Sigmoid colon (tissue), 7 donors: ENCODE results near the gene ARNT2. TPM values are rescaled to one million over a fixed set of nuclear protein-coding genes. Genes with fewer than 3 reads are reported as not detected.
A peak's percentile ranks its signal among the peaks of the same experiment; 100 is the strongest.

Experiments used
- DNase-seq: peaks from one replicate; pipeline ENCODE4 v3.0.0-alpha.2; 2019
- H3K27ac ChIP-seq, 4 donors: fragments of 200-600 bp; sonication (generic); one replicate each; pipeline ENCODE4 v1.5.1; 2016 to 2019; ENCODE audit warnings: mild to moderate bottlenecking in 1 of 4
- H3K27me3 ChIP-seq, 3 donors: fragments of 200-600 bp; sonication (generic); one replicate each; pipeline ENCODE4 v1.5.1; 2019; ENCODE audit warnings: mild to moderate bottlenecking in 1 of 3
- H3K36me3 ChIP-seq, 4 donors: fragments of 200-600 bp; sonication (generic); one replicate each; pipeline ENCODE4 v1.5.1; 2016 to 2019
- H3K4me1 ChIP-seq, 4 donors: fragments of 200-600 bp; sonication (generic); one replicate each; pipeline ENCODE4 v1.5.1; 2017 to 2019
- H3K4me3 ChIP-seq, 4 donors: fragments of 200-600 bp; sonication (generic); one replicate each; pipeline ENCODE4 v1.5.1; 2017 to 2019; ENCODE audit warnings: mild to moderate bottlenecking in 2 of 4, moderate library complexity in 1 of 4
- H3K9me3 ChIP-seq, 4 donors: fragments of 200-600 bp in 3 of 4; sonication (generic) in 3 of 4; one replicate each; pipeline versions ENCODE4 v1.5.1 to v1.6.1; 2013 to 2019
- EP300 ChIP-seq, 4 donors: sonication (generic); formaldehyde crosslinking; IDR thresholded peaks; one replicate each; pipeline ENCODE4 v1.6.1; 2017; ENCODE audit warnings: antibody characterized with exemption in 4 of 4
- POLR2A ChIP-seq, 2 donors: fragments of 450-650 bp; IDR thresholded peaks; one replicate each; pipeline ENCODE4 v1.6.1; 2016; ENCODE audit warnings: antibody characterized with exemption in 2 of 2, mild to moderate bottlenecking in 2 of 2, moderate library complexity in 2 of 2
- POLR2AphosphoS5 ChIP-seq, 4 donors: sonication (generic); formaldehyde crosslinking; IDR thresholded peaks; one replicate each; pipeline ENCODE4 v1.6.1; 2017; ENCODE audit warnings: antibody characterized with exemption in 4 of 4
- WGBS, 2 donors: extraction: QIAGEN DNeasy Blood & Tissue Kit; methylation state at CpG; one replicate each; pipeline ENCODE4 v1.1.7; 2013; 5-methylcytosine and 5-hydroxymethylcytosine counted together
- intact Hi-C: fragments of 100-400 bp; cut with DNase I; formaldehyde crosslinking; loops from one replicate; pipeline ENCODE4 v1.15.1; 2023
- polyA plus RNA-seq, 3 donors: library from polyadenylated mRNA; stranded (reverse); fragments of 200-250 nt; gene quantifications; one replicate each; pipeline ENCODE4 v1.2.3, GENCODE V29; 2013
- total RNA-seq, 4 donors: library from RNA; depleted of rRNA; stranded (reverse); fragments of >200 nt; gene quantifications; one replicate each; pipeline ENCODE4 v1.1.0, GENCODE V29; 2016
- TF ChIP-seq, protein P1 (sequence below), 4 experiments: fragments of 450-650 bp in 3 of 4; fragments of 200-600 bp in 1 of 4; IDR thresholded peaks; one replicate each; pipeline ENCODE4 v1.5.1; 2016 to 2019; ENCODE audit warnings: antibody characterized with exemption in 4 of 4, mild to moderate bottlenecking in 3 of 4, moderate library complexity in 2 of 4
- donor health status: healthy with polysubstance abuse.
- donor health status: Bipolar disorder and iron deficiency.
- donor health status: healthy.

Gene ARNT2
- total and polyA plus RNA-seq, 7 donors, result 1.2 to 16.1 (median 4.3) TPM

DNA sequence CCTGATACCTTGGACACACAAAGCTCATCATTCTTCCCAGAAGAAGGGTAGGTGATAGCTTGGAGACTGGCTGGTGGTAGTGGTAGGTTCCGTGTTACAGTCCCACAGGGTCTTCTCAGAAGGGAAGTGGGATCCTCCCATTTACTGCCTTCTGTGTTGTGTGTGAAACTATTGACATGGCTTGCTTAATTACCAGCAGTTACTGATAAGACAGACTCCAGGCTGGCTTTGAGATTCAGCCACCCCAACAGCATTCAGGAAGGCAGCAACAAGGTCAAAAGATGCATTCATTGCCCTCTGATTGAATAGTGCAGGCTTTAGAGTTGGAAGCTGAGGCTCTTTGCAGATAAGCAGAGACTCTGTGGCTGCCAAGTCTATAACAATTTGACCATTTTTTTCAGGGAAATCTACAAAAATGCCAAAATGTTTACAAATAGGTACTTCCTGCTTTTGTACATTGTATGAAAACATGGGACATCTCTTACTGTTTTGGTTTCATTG, 7.7 kb downstream of the ARNT2 start:
- no peak for DNase-seq
- no peaks in the 10 kb centered on the region for H3K27me3 ChIP-seq
- H3K9me3 ChIP-seq, result no peaks in the 10 kb centered on the region
- H3K27ac ChIP-seq, result no peak overlapping the region
- H3K4me3 ChIP-seq, result no peak overlapping the region
- 15 to 60% methylated on average over 1 of the region's 1 CpG for WGBS, 2 donors
- no peaks in the 10 kb centered on the region for H3K36me3 ChIP-seq
- no peak for TF ChIP-seq POLR2AphosphoS5 (IDR thresholded peaks at IDR 0.05)
- TF ChIP-seq, protein P1, sequence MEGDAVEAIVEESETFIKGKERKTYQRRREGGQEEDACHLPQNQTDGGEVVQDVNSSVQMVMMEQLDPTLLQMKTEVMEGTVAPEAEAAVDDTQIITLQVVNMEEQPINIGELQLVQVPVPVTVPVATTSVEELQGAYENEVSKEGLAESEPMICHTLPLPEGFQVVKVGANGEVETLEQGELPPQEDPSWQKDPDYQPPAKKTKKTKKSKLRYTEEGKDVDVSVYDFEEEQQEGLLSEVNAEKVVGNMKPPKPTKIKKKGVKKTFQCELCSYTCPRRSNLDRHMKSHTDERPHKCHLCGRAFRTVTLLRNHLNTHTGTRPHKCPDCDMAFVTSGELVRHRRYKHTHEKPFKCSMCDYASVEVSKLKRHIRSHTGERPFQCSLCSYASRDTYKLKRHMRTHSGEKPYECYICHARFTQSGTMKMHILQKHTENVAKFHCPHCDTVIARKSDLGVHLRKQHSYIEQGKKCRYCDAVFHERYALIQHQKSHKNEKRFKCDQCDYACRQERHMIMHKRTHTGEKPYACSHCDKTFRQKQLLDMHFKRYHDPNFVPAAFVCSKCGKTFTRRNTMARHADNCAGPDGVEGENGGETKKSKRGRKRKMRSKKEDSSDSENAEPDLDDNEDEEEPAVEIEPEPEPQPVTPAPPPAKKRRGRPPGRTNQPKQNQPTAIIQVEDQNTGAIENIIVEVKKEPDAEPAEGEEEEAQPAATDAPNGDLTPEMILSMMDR (IDR thresholded peaks at IDR 0.05), result no peak
- TF ChIP-seq EP300 (IDR thresholded peaks at IDR 0.05), result no peak
- no peak for TF ChIP-seq POLR2A (IDR thresholded peaks at IDR 0.05)
- no peaks in the 10 kb centered on the region for H3K4me1 ChIP-seq
- intact Hi-C loops, result no loop called here

DNA sequence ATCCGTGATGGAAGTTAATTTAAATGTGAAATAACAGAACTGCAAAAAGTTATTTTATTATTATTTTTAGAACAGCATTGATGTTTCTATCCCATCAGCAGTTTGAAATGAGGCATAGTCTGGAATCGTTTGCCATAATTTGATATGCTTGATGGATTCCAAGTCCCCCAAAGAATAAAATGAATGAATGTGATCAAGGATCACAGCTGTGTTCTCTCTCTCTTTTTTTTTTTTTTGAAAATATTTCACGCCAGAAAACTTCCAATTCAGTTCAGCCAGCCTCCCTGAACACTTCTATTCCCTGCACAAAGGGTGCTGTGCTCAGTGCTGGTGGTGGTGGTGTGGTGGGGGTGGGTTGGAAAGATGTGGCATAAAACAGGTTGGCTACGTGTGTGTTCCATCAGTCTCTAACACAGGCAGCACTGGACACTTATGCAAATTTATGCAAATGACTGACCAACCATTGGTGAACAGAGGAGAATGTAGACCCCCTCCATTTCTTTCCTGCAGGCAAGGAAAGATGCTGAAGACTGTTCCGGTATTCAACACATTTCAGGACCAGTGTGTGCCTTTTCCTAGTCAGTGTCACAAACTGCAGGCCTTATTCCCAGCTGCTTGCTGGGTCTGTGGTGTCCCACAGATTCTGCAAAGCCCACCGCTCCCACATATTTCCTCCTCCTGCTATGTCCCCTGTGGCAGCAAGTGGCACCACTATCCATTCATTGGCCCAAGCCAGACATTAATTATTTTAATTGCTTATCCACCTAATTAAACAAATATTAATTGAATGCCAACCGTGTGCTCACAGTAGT, 10.6 kb downstream of the ARNT2 start:
- peaks cover 0 to 9% (median 8%) of the 10 kb centered on the region in 4 donors for H3K4me1 ChIP-seq
- 83 to 88% methylated on average over 7 of the region's 7 CpGs for WGBS, 2 donors

DNA sequence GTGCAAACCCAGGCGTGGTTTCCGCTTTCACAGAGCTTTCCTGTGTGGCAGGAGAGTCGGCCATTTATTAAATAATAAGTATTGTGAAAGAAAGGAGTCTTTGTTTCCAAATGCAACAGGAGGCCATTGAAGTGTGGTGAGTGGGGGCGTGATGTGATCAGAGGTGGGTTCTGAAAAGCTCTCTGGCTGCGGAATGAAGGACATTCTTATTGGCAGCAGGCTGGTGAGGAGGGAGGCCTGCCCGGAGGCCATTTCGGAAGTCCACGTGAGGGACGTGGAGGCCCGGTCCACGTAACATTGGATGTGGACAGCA, 11.1 kb downstream of the ARNT2 start:
- Histone ChIP-seq H3K4me3 (no peak overlapping the region), H3K9me3 (no peaks in the 10 kb centered on the region), H3K4me1 (peaks cover 0 to 14% (median 9%) of the 10 kb centered on the region in 4 donors), H3K27ac (no peak overlapping the region), H3K36me3 (no peaks in the 10 kb centered on the region), H3K27me3 (no peaks in the 10 kb centered on the region)
- intact Hi-C loops, result no loop called here
- TF ChIP-seq POLR2AphosphoS5 (IDR thresholded peaks at IDR 0.05), result no peak
- TF ChIP-seq, protein P1 (IDR thresholded peaks at IDR 0.05), result no peak
- no peak for TF ChIP-seq POLR2A (IDR thresholded peaks at IDR 0.05)
- no peak for TF ChIP-seq EP300 (IDR thresholded peaks at IDR 0.05)
- whole genome bisulfite sequencing, 2 donors, result 88 to 94% methylated on average over 11 of the region's 11 CpGs
- DNase-seq, result no peak

More for the DNA sequence above, 10.6 kb downstream of the ARNT2 start:
- intact Hi-C loops, result no loop called here
- TF ChIP-seq POLR2AphosphoS5 (IDR thresholded peaks at IDR 0.05) (no peak), POLR2A (IDR thresholded peaks at IDR 0.05) (no peak), EP300 (IDR thresholded peaks at IDR 0.05) (no peak)
- TF ChIP-seq, protein P1 (IDR thresholded peaks at IDR 0.05), result no peak
- no peak for DNase-seq
- Histone ChIP-seq H3K27ac (no peak overlapping the region), H3K4me3 (no peak overlapping the region), H3K9me3 (no peaks in the 10 kb centered on the region), H3K27me3 (no peaks in the 10 kb centered on the region), H3K36me3 (no peaks in the 10 kb centered on the region)

DNA sequence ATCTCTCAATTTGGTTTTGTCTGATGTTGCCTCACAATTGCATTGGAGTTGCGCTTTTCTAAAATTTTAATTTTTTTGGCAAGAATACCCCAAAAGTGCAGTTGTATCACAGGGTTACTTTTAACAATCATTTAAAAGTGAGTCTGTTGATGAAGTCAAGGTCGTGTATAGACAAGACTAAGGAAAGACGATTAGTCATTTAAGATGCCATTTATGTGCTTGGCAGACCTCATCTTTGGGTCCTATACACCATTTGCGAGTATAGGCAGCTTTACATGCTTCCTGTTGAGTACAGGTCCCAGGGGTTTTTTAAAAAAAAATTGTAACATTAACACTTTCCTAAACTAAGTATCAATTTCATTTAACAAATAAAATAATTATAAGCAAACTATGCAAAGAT, 12.5 kb downstream of the ARNT2 start:
- H3K27ac ChIP-seq, result no peak overlapping the region
- no peaks in the 10 kb centered on the region for H3K36me3 ChIP-seq
- H3K4me1 ChIP-seq, result peaks cover 0 to 14% (median 9%) of the 10 kb centered on the region in 4 donors
- no peaks in the 10 kb centered on the region for H3K27me3 ChIP-seq
- no peaks in the 10 kb centered on the region for H3K9me3 ChIP-seq
- WGBS, 2 donors, result 78 to 83% methylated on average over 4 of the region's 4 CpGs
- TF ChIP-seq POLR2A (IDR thresholded peaks at IDR 0.05) (no peak), EP300 (IDR thresholded peaks at IDR 0.05) (no peak)
- H3K4me3 ChIP-seq, result no peak overlapping the region
- DNase-seq, result no peak
- intact Hi-C loops, result no loop called here

DNA sequence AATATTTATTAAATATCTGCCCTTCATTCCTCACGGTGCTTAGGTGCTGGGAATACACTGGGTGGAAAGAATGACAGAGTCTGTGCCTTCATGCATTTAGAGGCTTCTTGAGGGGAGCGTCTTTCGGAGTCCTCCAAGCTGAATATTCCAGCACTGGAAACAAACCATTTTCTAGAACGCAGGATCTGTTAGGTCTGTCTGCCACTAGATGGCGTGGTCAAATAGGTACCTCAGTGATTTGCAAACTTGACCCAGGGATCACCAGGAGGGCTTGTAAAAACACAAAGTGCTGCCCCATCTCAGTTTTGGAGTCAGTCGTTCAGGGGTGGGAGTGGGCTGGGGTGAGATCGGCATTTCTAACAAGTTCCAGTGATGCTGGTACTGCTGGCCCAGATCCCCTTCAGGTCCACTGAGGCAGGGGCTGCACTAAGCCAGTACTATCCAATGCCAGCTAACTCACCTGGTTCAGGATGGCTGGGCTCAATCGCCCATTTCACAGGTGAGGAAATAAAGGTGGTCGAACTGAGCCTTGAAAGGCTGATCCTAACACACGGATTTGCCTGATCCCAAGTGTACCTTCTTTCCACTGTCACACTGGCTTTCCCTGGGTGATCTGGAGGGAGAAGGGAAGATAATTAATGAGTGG, 14.8 kb downstream of the ARNT2 start:
- H3K9me3 ChIP-seq, result no peaks in the 10 kb centered on the region
- peaks cover 0 to 14% (median 9%) of the 10 kb centered on the region in 4 donors for H3K4me1 ChIP-seq
- no peaks in the 10 kb centered on the region for H3K36me3 ChIP-seq
- H3K27ac ChIP-seq, result no peak overlapping the region
- TF ChIP-seq, protein P1 (IDR thresholded peaks at IDR 0.05), result peak in 2 of 4 experiments; percentile 16 to 26
- no peak for TF ChIP-seq POLR2AphosphoS5 (IDR thresholded peaks at IDR 0.05)
- WGBS, 2 donors, result 55 to 62% methylated on average over 10 of the region's 10 CpGs
- DNase-seq, result no peak
- intact Hi-C loops, result no loop called here
- no peaks in the 10 kb centered on the region for H3K27me3 ChIP-seq
- no peak overlapping the region for H3K4me3 ChIP-seq
